CD14-positive monocyte (primary cell): ENCODE data around the gene FOXN4. TPM values are rescaled to one million over a fixed set of nuclear protein-coding genes. Genes with fewer than 3 reads are reported as not detected.

Experiments used
- DNase-seq, 3 donors: peaks; one replicate each; pipeline ENCODE4 v3.0.0-alpha.2; 2011 to 2022
- H2AFZ ChIP-seq: 2 replicates; pipeline ENCODE4 v1.6.0; 2012; ENCODE audit warnings: mild to moderate bottlenecking, low read depth, low read length, inconsistent platforms; ENCODE audit not compliant: insufficient read depth, poor library complexity, severe bottlenecking
- H3K27ac ChIP-seq, 2 donors: 1 replicate in 1 of 2; 2 replicates in 1 of 2; pipeline ENCODE4 v1.5.1; 2012 to 2013; ENCODE audit warnings: low read length in 2 of 2, control low read depth in 1 of 2, inconsistent platforms in 1 of 2, low read depth in 1 of 2, mild to moderate bottlenecking in 1 of 2
- H3K27me3 ChIP-seq, 2 donors: one replicate each; pipeline versions ENCODE4 v1.6.0 to v1.6.1; 2011 to 2013; ENCODE audit warnings: low read length in 2 of 2; ENCODE audit not compliant: control insufficient read depth in 2 of 2, insufficient read depth in 2 of 2
- H3K36me3 ChIP-seq, 2 donors: replicated peaks in 1 of 2; 1 replicate in 1 of 2; 2 replicates in 1 of 2; pipeline versions ENCODE4 v1.5.1 to v1.6.1; 2012 to 2013; ENCODE audit warnings: low read length in 2 of 2, control low read depth in 1 of 2, inconsistent platforms in 1 of 2, mild to moderate bottlenecking in 1 of 2; ENCODE audit not compliant: insufficient read depth in 2 of 2, control insufficient read depth in 1 of 2
- H3K4me1 ChIP-seq, 2 donors: 1 replicate in 1 of 2; 2 replicates in 1 of 2; pipeline versions ENCODE4 v1.5.1 to v1.6.1; 2012 to 2013; ENCODE audit warnings: low read length in 2 of 2, control low read depth in 1 of 2, inconsistent platforms in 1 of 2, mild to moderate bottlenecking in 1 of 2, moderate library complexity in 1 of 2; ENCODE audit not compliant: insufficient read depth in 2 of 2, control insufficient read depth in 1 of 2
- H3K4me2 ChIP-seq: replicated peaks from 2 replicates; pipeline ENCODE3; 2012; ENCODE audit warnings: low read length, moderate library complexity, mild to moderate bottlenecking; ENCODE audit not compliant: poor library complexity, severe bottlenecking; ENCODE audit errors: extremely low read depth
- H3K4me3 ChIP-seq, 3 experiments: fragments of 200-600 bp in 1 of 3; sonication (generic) in 1 of 3; replicated peaks in 1 of 3; 1 replicate in 2 of 3; 2 replicates in 1 of 3; pipeline ENCODE4 v1.5.1; 2011 to 2013; ENCODE audit warnings: low read length in 3 of 3, mild to moderate bottlenecking in 3 of 3, control low read depth in 2 of 3, low read depth in 2 of 3, inconsistent platforms in 1 of 3, moderate library complexity in 1 of 3
- H3K79me2 ChIP-seq: 2 replicates; pipeline ENCODE4 v1.6.0; 2012; ENCODE audit warnings: mild to moderate bottlenecking, control low read depth, inconsistent platforms, low read length, moderate library complexity; ENCODE audit not compliant: insufficient read depth
- H3K9ac ChIP-seq: 2 replicates; pipeline ENCODE4 v1.6.0; 2017; ENCODE audit warnings: low read length, mild to moderate bottlenecking; ENCODE audit not compliant: insufficient read depth, poor library complexity, severe bottlenecking
- H3K9me3 ChIP-seq, 2 donors: replicated peaks in 1 of 2; 1 replicate in 1 of 2; 2 replicates in 1 of 2; pipeline versions ENCODE4 v1.5.1 to v1.6.1; 2012 to 2013; ENCODE audit warnings: low read length in 2 of 2, control low read depth in 1 of 2; ENCODE audit not compliant: control insufficient read depth in 1 of 2, insufficient read depth in 1 of 2
- H4K20me1 ChIP-seq: 2 replicates; pipeline ENCODE4 v1.6.0; 2012; ENCODE audit warnings: mild to moderate bottlenecking, low read length, control low read depth, moderate library complexity; ENCODE audit not compliant: insufficient read depth
- H3K27ac Mint-ChIP-seq, 7 donors: one replicate each; pipeline ENCODE4 v1.8.0; 2020; ENCODE audit warnings: mild to moderate bottlenecking in 7 of 7, mixed read lengths in 7 of 7, moderate library complexity in 6 of 7, inconsistent platforms in 2 of 7
- H3K27me3 Mint-ChIP-seq, 3 donors: one replicate each; pipeline ENCODE4 v1.8.0; 2021 to 2022; ENCODE audit warnings: low read depth in 3 of 3, mild to moderate bottlenecking in 3 of 3, mixed read lengths in 3 of 3, moderate library complexity in 3 of 3, inconsistent platforms in 1 of 3
- H3K36me3 Mint-ChIP-seq, 2 donors: one replicate each; pipeline ENCODE4 v1.8.0; 2020; ENCODE audit warnings: mixed read lengths in 2 of 2, inconsistent platforms in 1 of 2, mild to moderate bottlenecking in 1 of 2
- H3K4me1 Mint-ChIP-seq: one replicate; pipeline ENCODE4 v1.8.0; 2020; ENCODE audit warnings: mild to moderate bottlenecking, mixed read lengths
- H3K4me3 Mint-ChIP-seq, 2 donors: one replicate each; pipeline ENCODE4 v1.8.0; 2020; ENCODE audit warnings: mild to moderate bottlenecking in 2 of 2, mixed read lengths in 2 of 2, moderate library complexity in 1 of 2
- H3K9me3 Mint-ChIP-seq, 7 donors: one replicate each; pipeline ENCODE4 v1.8.0; 2020 to 2022; ENCODE audit warnings: mixed read lengths in 7 of 7, mild to moderate bottlenecking in 6 of 7, moderate library complexity in 6 of 7, inconsistent platforms in 2 of 7
- CTCF ChIP-seq: fragments of 200-600 bp; IDR thresholded peaks from one replicate; pipeline ENCODE4 v1.8.0; 2022; ENCODE audit warnings: antibody characterized with exemption, mild to moderate bottlenecking
- WGBS: methylation state at CpG from one replicate; pipeline ENCODE4 v1.1.5; 2013; ENCODE audit warnings: missing lambda C conversion rate; ENCODE audit not compliant: insufficient coverage; 5-methylcytosine and 5-hydroxymethylcytosine counted together
- intact Hi-C, 2 donors: fragments of 100-400 bp; cut with micrococcal nuclease; formaldehyde crosslinking; loops; one replicate each; pipeline versions ENCODE4 v1.15.0 to v1.15.1; 2023
- polyA plus RNA-seq, 3 donors: library from polyadenylated mRNA; depleted of rRNA in 1 of 3; unstranded in 2 of 3; stranded (reverse) in 1 of 3; fragments of 300-500 nt in 2 of 3; fragments of >200 nt in 1 of 3; fragmentation: Illumina TruSeq in 2 of 3; gene quantifications; 1 replicate in 2 of 3; 2 replicates in 1 of 3; pipeline ENCODE4 v1.2.3, GENCODE V29; 2012 to 2021

Gene FOXN4
- polyA plus RNA-seq, 3 donors: not detected

GRCh38 chr12:109287811-109288469, 21.1 kb downstream of the FOXN4 start:
- Histone ChIP-seq H4K20me1 (no peaks in the 10 kb centered on the region), H3K4me1 (peaks cover 0 to 6% of the 10 kb centered on the region in 2 donors), H3K9ac (no peak overlapping the region), H3K36me3 (no peaks in the 10 kb centered on the region), H3K27me3 (peaks cover 0 to 25% of the 10 kb centered on the region in 2 donors), H3K4me3 (no peak overlapping the region), H2AFZ (no peak overlapping the region), H3K9me3 (no peaks in the 10 kb centered on the region), H3K27ac (no peak overlapping the region), H3K79me2 (no peaks in the 10 kb centered on the region), H3K4me2 (no peak overlapping the region)
- Mint-ChIP-seq H3K4me3 (no peak overlapping the region), H3K27ac (no peak overlapping the region), H3K36me3 (no peaks in the 10 kb centered on the region), H3K9me3 (no peaks in the 10 kb centered on the region), H3K27me3 (peaks cover 15 to 28% (median 24%) of the 10 kb centered on the region in 3 donors), H3K4me1 (peaks cover 5% of the 10 kb centered on the region)
- DNase-seq: no peak
- no peak for TF ChIP-seq CTCF
- 87% methylated on average over 11 of the region's 16 CpGs for WGBS
- intact Hi-C loops: no loop called here

- intact Hi-C loops: no loop called here
- Histone ChIP-seq H3K27me3 (peaks cover 0 to 17% of the 10 kb centered on the region in 2 donors), H3K4me3 (no peak overlapping the region), H3K4me2 (no peak overlapping the region), H3K27ac (no peak overlapping the region), H3K36me3 (no peaks in the 10 kb centered on the region), H2AFZ (no peak overlapping the region), H3K4me1 (peaks cover 0 to 6% of the 10 kb centered on the region in 2 donors), H3K79me2 (no peaks in the 10 kb centered on the region), H3K9me3 (no peaks in the 10 kb centered on the region), H4K20me1 (no peaks in the 10 kb centered on the region), H3K9ac (no peak overlapping the region)
- DNase-seq: no peak
- Mint-ChIP-seq H3K27ac (no peak overlapping the region), H3K4me1 (peaks cover 5% of the 10 kb centered on the region), H3K9me3 (no peaks in the 10 kb centered on the region), H3K4me3 (no peak overlapping the region), H3K27me3 (peaks cover 13 to 20% (median 18%) of the 10 kb centered on the region in 3 donors), H3K36me3 (no peaks in the 10 kb centered on the region)
- WGBS: no CpG with 5 or more reads among the region's 7 CpGs
- TF ChIP-seq CTCF: no peak
Observed at GRCh38 chr12:109287181-109287580, 21.9 kb downstream of the FOXN4 start.
